Endodermal cell (in vitro differentiated cells): ENCODE results near the gene THSD7A. TPM values are rescaled to one million over a fixed set of nuclear protein-coding genes. Genes with fewer than 3 reads are reported as not detected.
A peak's percentile ranks its signal among the peaks of the same experiment; 100 is the strongest.

ENCODE experiments used
- DNase-seq: peaks from one replicate; pipeline ENCODE4 v3.0.0-alpha.2; 2017
- H3K27ac ChIP-seq: 2 replicates; pipeline ENCODE4 v1.5.1; 2013; ENCODE audit warnings: mild to moderate bottlenecking, low read depth, low read length, moderate library complexity
- H3K27me3 ChIP-seq: 2 replicates; pipeline ENCODE4 v1.6.1; 2013; ENCODE audit warnings: mild to moderate bottlenecking, low read length, moderate library complexity; ENCODE audit not compliant: insufficient read depth, control insufficient read depth, poor library complexity, severe bottlenecking
- H3K36me3 ChIP-seq: 2 replicates; pipeline ENCODE4 v1.7.0; 2013; ENCODE audit warnings: mild to moderate bottlenecking, low read length, moderate library complexity; ENCODE audit not compliant: control insufficient read depth, insufficient read depth
- H3K4me1 ChIP-seq: one replicate; pipeline ENCODE4 v1.7.0; 2013; ENCODE audit warnings: low read length; ENCODE audit not compliant: control insufficient read depth, insufficient read depth
- H3K4me3 ChIP-seq: 2 replicates; pipeline ENCODE4 v1.5.1; 2013; ENCODE audit warnings: mild to moderate bottlenecking, low read length, moderate library complexity
- H3K9ac ChIP-seq: 2 replicates; pipeline ENCODE4 v1.6.1; 2013; ENCODE audit warnings: mild to moderate bottlenecking, low read length, moderate library complexity; ENCODE audit not compliant: poor library complexity, severe bottlenecking; ENCODE audit errors: extremely low read depth
- H3K9me3 ChIP-seq: 2 replicates; pipeline ENCODE4 v1.6.1; 2013; ENCODE audit warnings: mild to moderate bottlenecking, low read length, moderate library complexity; ENCODE audit not compliant: control insufficient read depth
- H3K27ac Mint-ChIP-seq: 2 replicates; pipeline ENCODE4 v1.8.0; 2020; ENCODE audit warnings: mixed read lengths
- H3K27me3 Mint-ChIP-seq: 2 replicates; pipeline ENCODE4 v1.8.0; 2021; ENCODE audit warnings: mild to moderate bottlenecking, mixed read lengths; ENCODE audit not compliant: insufficient read depth
- H3K36me3 Mint-ChIP-seq: 2 replicates; pipeline ENCODE4 v1.8.0; 2020; ENCODE audit warnings: low read depth, mixed read lengths
- H3K4me1 Mint-ChIP-seq: 2 replicates; pipeline ENCODE4 v1.8.0; 2020; ENCODE audit warnings: mixed read lengths
- H3K4me3 Mint-ChIP-seq: 2 replicates; pipeline ENCODE4 v1.8.0; 2020; ENCODE audit warnings: mild to moderate bottlenecking, moderate library complexity, mixed read lengths
- H3K9me3 Mint-ChIP-seq: 2 replicates; pipeline ENCODE4 v1.8.0; 2020; ENCODE audit warnings: mild to moderate bottlenecking, mixed read lengths
- CTCF ChIP-seq: fragments of 200-600 bp; sonication (generic); conservative IDR thresholded peaks from 2 replicates; pipeline ENCODE4 v1.5.0; 2021; ENCODE audit warnings: antibody characterized with exemption, mild to moderate bottlenecking
- WGBS, 2 experiments: methylation state at CpG; one replicate each; pipeline versions ENCODE4 v1.1.5 to v1.1.7; 2013; ENCODE audit warnings: missing lambda C conversion rate in 2 of 2, mixed read lengths in 1 of 2; ENCODE audit not compliant: insufficient coverage in 1 of 2, insufficient read length in 1 of 2; 5-methylcytosine and 5-hydroxymethylcytosine counted together
- total RNA-seq, 2 donors: library from RNA; stranded (reverse); fragmentation: NEBNext Ultra II Directional in 1 of 2; extraction: Animal tissue kit (Norgen Biotek cat#: 25700) in 1 of 2; gene quantifications; 2 replicates in 1 of 2; 3 replicates in 1 of 2; pipeline ENCODE4 v1.2.1, GENCODE V29; 2021

The THSD7A gene
- total RNA-seq, 2 donors from 2014 or later = 0.73 to 1.3 TPM

DNA sequence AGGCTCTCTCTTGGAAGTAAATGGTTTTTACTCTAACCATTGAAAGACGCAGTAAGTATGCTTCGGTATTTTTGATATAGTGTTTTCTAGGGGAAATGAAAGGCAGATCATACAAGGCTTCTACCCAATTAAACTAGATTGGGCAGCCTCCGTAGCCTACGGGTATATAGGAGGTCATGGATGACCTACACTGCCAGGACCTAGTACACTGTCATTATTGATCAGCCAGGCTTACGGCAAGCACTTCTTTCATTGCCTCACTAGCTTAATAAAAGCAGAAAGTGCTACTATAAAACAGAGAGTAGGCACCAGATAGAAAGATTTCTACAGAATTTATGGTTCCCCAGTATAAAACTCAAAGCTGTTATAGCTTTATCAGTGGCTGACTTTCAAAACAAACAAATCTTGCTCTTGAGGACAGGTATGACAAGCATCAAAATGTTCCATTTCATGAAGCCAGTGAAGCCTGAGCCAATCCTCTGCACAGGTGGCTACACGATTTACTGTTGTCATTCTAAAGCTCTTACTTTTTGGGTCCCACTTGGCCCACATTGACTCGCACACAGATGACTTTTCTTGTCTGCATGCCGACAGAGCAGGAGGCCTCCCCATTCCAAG, 358.1 kb downstream of the THSD7A start:
- H3K27me3 ChIP-seq = no peaks in the 10 kb centered on the region
- no peak overlapping the region for H3K9ac ChIP-seq
- H3K36me3 ChIP-seq = no peaks in the 10 kb centered on the region
- Mint-ChIP-seq H3K27ac (no peak overlapping the region), H3K9me3 (no peaks in the 10 kb centered on the region), H3K4me1 (peaks cover 13% of the 10 kb centered on the region), H3K4me3 (no peak overlapping the region), H3K27me3 (no peaks in the 10 kb centered on the region), H3K36me3 (no peaks in the 10 kb centered on the region)
- H3K4me1 ChIP-seq = peaks cover 5% of the 10 kb centered on the region
- H3K27ac ChIP-seq = no peak overlapping the region
- DNase-seq = no peak
- peak overlapping the region; percentile 3 for H3K4me3 ChIP-seq
- WGBS, 2 experiments = 93 to 94% methylated on average over 4 to 8 of the region's 8 CpGs
- H3K9me3 ChIP-seq = no peaks in the 10 kb centered on the region
- TF ChIP-seq CTCF = no peak

GRCh38 chr7:11473220-11473619, 358.8 kb downstream of the THSD7A start:
- no peak for TF ChIP-seq CTCF
- Mint-ChIP-seq H3K36me3 (no peaks in the 10 kb centered on the region), H3K4me1 (peaks cover 13% of the 10 kb centered on the region), H3K4me3 (no peak overlapping the region), H3K27me3 (no peaks in the 10 kb centered on the region), H3K9me3 (no peaks in the 10 kb centered on the region), H3K27ac (no peak overlapping the region)
- no peaks in the 10 kb centered on the region for H3K27me3 ChIP-seq
- H3K36me3 ChIP-seq = no peaks in the 10 kb centered on the region
- H3K27ac ChIP-seq = no peak overlapping the region
- DNase-seq = no peak
- peaks cover 5% of the 10 kb centered on the region for H3K4me1 ChIP-seq
- no peak overlapping the region for H3K9ac ChIP-seq
- H3K4me3 ChIP-seq = no peak overlapping the region
- no peaks in the 10 kb centered on the region for H3K9me3 ChIP-seq
- WGBS, 2 experiments = 88% methylated on average over 1 of the region's 2 CpGs; no CpG with 5 or more reads in 1 of the 2 experiments

GRCh38 chr7:11472646-11473045, 359.4 kb downstream of the THSD7A start:
- Histone ChIP-seq H3K36me3 (no peaks in the 10 kb centered on the region), H3K4me1 (peaks cover 5% of the 10 kb centered on the region), H3K27me3 (no peaks in the 10 kb centered on the region), H3K27ac (no peak overlapping the region), H3K4me3 (no peak overlapping the region), H3K9ac (no peak overlapping the region), H3K9me3 (no peaks in the 10 kb centered on the region)
- Mint-ChIP-seq H3K36me3 (no peaks in the 10 kb centered on the region), H3K4me1 (peaks cover 13% of the 10 kb centered on the region), H3K9me3 (no peaks in the 10 kb centered on the region), H3K4me3 (no peak overlapping the region), H3K27ac (no peak overlapping the region), H3K27me3 (no peaks in the 10 kb centered on the region)
- no peak for DNase-seq
- TF ChIP-seq CTCF = no peak
- 94 to 95% methylated on average over 3 to 4 of the region's 4 CpGs for WGBS, 2 experiments
